ENCODE results near the gene NEO1.

- TF ChIP-seq POLR2AphosphoS5 (IDR thresholded peaks at IDR 0.05; ENCODE audit: borderline replicate concordance, low read depth, low read length) (no peak), EZH2 (IDR thresholded peaks at IDR 0.05) (no peak)
Measured at GRCh38 chr15:73352082-73352481, 299.8 kb downstream of the NEO1 start.

Measured in SK-N-MC (cell line).